ENCODE data around the gene LTBP2. TPM values are rescaled to one million over a fixed set of nuclear protein-coding genes. Genes with fewer than 3 reads are reported as not detected.

The LTBP2 gene
- total RNA-seq, 1 donor from 2014 or later = 93.0 TPM

- intact Hi-C loops (cut with DNase I) = no loop called here
- ATAC-seq = no peak
- DNase-seq (ENCODE audit: low spot score) = no peak
These were observed 32.4 kb downstream of the LTBP2 start for GRCh38 chr14:74579447-74580274.

- ATAC-seq (no peak), DNase-seq (ENCODE audit: low spot score) (no peak)
- intact Hi-C loops (cut with DNase I) = no loop called here
These were observed 33.6 kb downstream of the LTBP2 start for GRCh38 chr14:74578479-74578878.

GRCh38 chr14:74577948-74578275 lies 34.1 kb downstream of the LTBP2 start:
- ATAC-seq (no peak), DNase-seq (ENCODE audit: low spot score) (no peak)
- intact Hi-C loops (cut with DNase I) = no loop called here

GRCh38 chr14:74577247-74577947 lies 34.6 kb downstream of the LTBP2 start:
- no peak for DNase-seq (ENCODE audit: low spot score)
- intact Hi-C loops (cut with DNase I) = no loop called here
- peak; percentile 42 for ATAC-seq

GRCh38 chr14:74575936-74576335 lies 36.1 kb downstream of the LTBP2 start:
- ATAC-seq = no peak
- DNase-seq (ENCODE audit: low spot score) = no peak

GRCh38 chr14:74575507-74575906 lies 36.5 kb downstream of the LTBP2 start:
- ATAC-seq (no peak), DNase-seq (ENCODE audit: low spot score) (no peak)
- intact Hi-C loops (cut with DNase I) = no loop called here

More at GRCh38 chr14:74575936-74576335, 36.1 kb downstream of the LTBP2 start:
- intact Hi-C loops (cut with DNase I) = no loop called here

GRCh38 chr14:74574706-74575105 lies 37.3 kb downstream of the LTBP2 start:
- ATAC-seq (no peak), DNase-seq (ENCODE audit: low spot score) (no peak)
- intact Hi-C loops (cut with DNase I) = no loop called here

- DNase-seq (ENCODE audit: low spot score) (no peak), ATAC-seq (no peak)
- intact Hi-C loops (cut with DNase I) = no loop called here
These were observed 38.0 kb downstream of the LTBP2 start for GRCh38 chr14:74574090-74574433.

- DNase-seq (ENCODE audit: low spot score) = no peak
- intact Hi-C loops (cut with DNase I) = no loop called here
- ATAC-seq = no peak
These were observed 38.5 kb downstream of the LTBP2 start for GRCh38 chr14:74573421-74574089.

- intact Hi-C loops (cut with DNase I) = no loop called here
- DNase-seq (ENCODE audit: low spot score) = no peak
- ATAC-seq = peak; percentile 42
These were observed 39.2 kb downstream of the LTBP2 start for GRCh38 chr14:74572726-74573301.

- ATAC-seq (peak; percentile 73), DNase-seq (ENCODE audit: low spot score) (no peak)
- intact Hi-C loops (cut with DNase I) = no loop called here
These were observed 39.9 kb downstream of the LTBP2 start for GRCh38 chr14:74571901-74572725.

GRCh38 chr14:74571441-74571841 lies 40.6 kb downstream of the LTBP2 start:
- ATAC-seq (peak; percentile 8), DNase-seq (ENCODE audit: low spot score) (no peak)
- intact Hi-C loops (cut with DNase I) = no loop called here

- no peak for DNase-seq (ENCODE audit: low spot score)
These were observed 41.3 kb downstream of the LTBP2 start for GRCh38 chr14:74570696-74571095.

GRCh38 chr14:74569806-74570591 lies 42.0 kb downstream of the LTBP2 start:
- ATAC-seq (peak; percentile 5), DNase-seq (ENCODE audit: low spot score) (no peak)
- intact Hi-C loops (cut with DNase I) = no loop called here

More at GRCh38 chr14:74570696-74571095, 41.3 kb downstream of the LTBP2 start:
- intact Hi-C loops (cut with DNase I) = no loop called here
- no peak for ATAC-seq

GRCh38 chr14:74569387-74569786 lies 42.6 kb downstream of the LTBP2 start:
- DNase-seq (ENCODE audit: low spot score) (no peak), ATAC-seq (no peak)
- intact Hi-C loops (cut with DNase I) = no loop called here

- intact Hi-C loops (cut with DNase I) = no loop called here
- DNase-seq (ENCODE audit: low spot score) = no peak
- ATAC-seq = peak; percentile 12
These were observed 43.1 kb downstream of the LTBP2 start for GRCh38 chr14:74568911-74569310.

GRCh38 chr14:74568380-74568649 lies 43.7 kb downstream of the LTBP2 start:
- intact Hi-C loops (cut with DNase I) = no loop called here
- DNase-seq (ENCODE audit: low spot score) (no peak), ATAC-seq (no peak)

- ATAC-seq = no peak
- intact Hi-C loops (cut with DNase I) = no loop called here
- DNase-seq (ENCODE audit: low spot score) = no peak
These were observed 44.2 kb downstream of the LTBP2 start for GRCh38 chr14:74567646-74568379.
